GM12873 (cell line): ENCODE measurements around the gene PRRC2B.

Experiments used
- TF ChIP-seq, protein P1 (sequence below): IDR thresholded peaks from 2 replicates; pipeline ENCODE4 v1.5.1; 2012; ENCODE audit warnings: low read depth, mild to moderate bottlenecking, moderate library complexity, low read length, control low read depth; ENCODE audit not compliant: insufficient read depth; ENCODE audit errors: missing control alignments

PRRC2B gene

GRCh38 chr9:131358556-131358955 lies 35.3 kb upstream of the PRRC2B start:
- TF ChIP-seq, protein P1, sequence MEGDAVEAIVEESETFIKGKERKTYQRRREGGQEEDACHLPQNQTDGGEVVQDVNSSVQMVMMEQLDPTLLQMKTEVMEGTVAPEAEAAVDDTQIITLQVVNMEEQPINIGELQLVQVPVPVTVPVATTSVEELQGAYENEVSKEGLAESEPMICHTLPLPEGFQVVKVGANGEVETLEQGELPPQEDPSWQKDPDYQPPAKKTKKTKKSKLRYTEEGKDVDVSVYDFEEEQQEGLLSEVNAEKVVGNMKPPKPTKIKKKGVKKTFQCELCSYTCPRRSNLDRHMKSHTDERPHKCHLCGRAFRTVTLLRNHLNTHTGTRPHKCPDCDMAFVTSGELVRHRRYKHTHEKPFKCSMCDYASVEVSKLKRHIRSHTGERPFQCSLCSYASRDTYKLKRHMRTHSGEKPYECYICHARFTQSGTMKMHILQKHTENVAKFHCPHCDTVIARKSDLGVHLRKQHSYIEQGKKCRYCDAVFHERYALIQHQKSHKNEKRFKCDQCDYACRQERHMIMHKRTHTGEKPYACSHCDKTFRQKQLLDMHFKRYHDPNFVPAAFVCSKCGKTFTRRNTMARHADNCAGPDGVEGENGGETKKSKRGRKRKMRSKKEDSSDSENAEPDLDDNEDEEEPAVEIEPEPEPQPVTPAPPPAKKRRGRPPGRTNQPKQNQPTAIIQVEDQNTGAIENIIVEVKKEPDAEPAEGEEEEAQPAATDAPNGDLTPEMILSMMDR = no peak

DNA sequence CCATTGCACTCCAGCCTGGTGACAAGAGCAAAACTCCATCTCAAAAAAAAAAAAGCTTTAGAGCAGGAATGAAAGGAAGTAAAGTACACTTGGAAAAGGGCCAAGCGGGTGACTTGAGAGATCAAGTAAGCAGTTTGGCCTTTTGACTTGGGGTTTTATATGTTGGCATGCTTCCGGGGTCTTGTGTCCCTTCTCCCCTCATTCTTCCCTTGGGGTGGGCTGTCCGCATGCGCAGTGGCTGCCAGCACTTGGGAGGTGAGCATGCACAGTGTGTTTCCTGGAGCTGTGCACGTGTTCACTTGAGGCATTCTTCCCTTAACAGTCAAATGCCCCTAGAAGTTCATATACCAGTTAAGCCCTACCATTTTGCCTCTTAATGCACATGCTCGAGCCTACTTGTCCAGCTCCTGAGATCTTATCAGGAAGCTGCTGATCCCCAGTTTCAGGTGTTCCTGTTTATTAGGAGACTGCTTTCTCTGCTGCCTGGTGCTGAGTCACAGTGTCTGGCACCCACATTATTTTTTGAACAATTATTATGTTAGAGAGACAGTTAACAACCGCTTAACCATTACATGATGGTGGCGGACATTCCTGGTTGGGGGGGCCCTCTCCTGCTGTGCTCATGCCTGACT lies 32.6 kb upstream of the PRRC2B start:
- TF ChIP-seq, protein P1 = no peak

- TF ChIP-seq, protein P1 = no peak
These were observed 28.3 kb upstream of the PRRC2B start for GRCh38 chr9:131365546-131365945.

DNA sequence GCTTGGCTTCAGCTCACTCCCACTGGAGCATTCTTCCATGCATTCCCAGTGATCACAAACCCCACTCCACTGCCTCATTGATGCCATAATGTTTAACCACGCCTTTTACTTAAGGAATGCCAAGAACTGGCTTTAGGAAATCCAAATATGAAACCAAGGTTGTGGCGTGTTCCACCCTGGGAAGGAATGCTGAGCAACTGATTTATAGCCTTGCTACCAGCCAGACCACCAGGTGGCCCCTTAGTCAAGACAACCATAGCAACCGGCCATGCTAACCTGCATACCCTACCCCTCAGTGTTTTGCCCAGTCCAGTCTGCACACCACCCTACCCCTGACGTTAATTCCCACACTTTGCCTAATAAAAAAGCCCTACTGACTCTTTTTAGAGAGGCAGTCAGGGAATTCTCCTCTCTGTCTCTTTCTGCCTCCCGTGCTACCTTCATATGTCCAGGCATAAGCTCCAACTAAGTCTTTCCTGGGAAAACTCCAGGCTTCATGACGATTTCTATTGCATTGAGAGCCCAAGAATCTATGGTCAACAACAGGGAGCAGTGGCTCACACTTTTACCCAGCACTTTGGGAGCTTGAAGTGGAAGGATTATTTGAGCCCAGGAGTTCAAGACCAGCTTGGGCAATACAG lies 27.0 kb upstream of the PRRC2B start:
- TF ChIP-seq, protein P1 = peak; percentile 41

DNA sequence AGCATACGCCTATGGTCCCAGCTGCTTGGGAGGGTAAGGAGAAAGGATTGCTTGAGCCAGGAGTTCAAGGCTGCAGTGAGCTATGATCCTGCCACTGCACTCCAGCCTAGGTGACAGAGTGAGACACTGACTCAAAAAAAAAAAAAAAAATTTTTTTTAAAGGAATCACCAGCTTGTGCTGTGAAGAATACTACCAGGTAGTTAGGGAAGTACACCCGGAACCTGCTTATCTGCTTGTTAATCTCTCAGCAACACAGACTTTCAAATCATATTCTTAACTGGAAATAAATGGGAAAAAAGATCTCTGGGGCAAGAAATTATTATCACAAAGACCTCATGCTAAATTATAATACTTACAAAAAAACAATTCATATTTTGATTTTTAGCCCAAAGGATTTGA lies 26.4 kb upstream of the PRRC2B start:
- TF ChIP-seq, protein P1 = no peak

- TF ChIP-seq, protein P1 = no peak
These were observed 23.2 kb upstream of the PRRC2B start for GRCh38 chr9:131370638-131371037.

GRCh38 chr9:131379056-131379455 lies 14.8 kb upstream of the PRRC2B start:
- TF ChIP-seq, protein P1 = no peak
